ENCODE results near the gene USP48.
A peak's percentile ranks its signal among the peaks of the same experiment; 100 is the strongest.

- TF ChIP-seq CTCF (IDR thresholded peaks at IDR 0.05 in 8 of 11, conservative IDR thresholded peaks at IDR 0.05 in 3 of 11) (no peak), POLR2AphosphoS5 (IDR thresholded peaks at IDR 0.05) (peak in 1 of 3 donors; percentile 26)
Observed at GRCh38 chr1:21821385-21822019, 38.6 kb upstream of the USP48 start.

Data from spleen (tissue), 7 donors.